ENCODE results near the gene STC2.

- no peak for TF ChIP-seq CTCF (conservative IDR thresholded peaks at IDR 0.05; ENCODE audit: low read depth, low read length)
- no peak for TF ChIP-seq EZH2 (IDR thresholded peaks at IDR 0.05; ENCODE audit: low read length, unreplicated experiment)
Measured at GRCh38 chr5:173288632-173289031, 39.6 kb downstream of the STC2 start.

Measured in PC-3 (cell line).